Measurements from ENCODE around the gene ZMAT5.
"Not testable (repeated sequence)": the region's sequence is repeated elsewhere in the genome, so short reads cannot be mapped to it uniquely, and the experiment has no call there.

ZMAT5 gene

DNA sequence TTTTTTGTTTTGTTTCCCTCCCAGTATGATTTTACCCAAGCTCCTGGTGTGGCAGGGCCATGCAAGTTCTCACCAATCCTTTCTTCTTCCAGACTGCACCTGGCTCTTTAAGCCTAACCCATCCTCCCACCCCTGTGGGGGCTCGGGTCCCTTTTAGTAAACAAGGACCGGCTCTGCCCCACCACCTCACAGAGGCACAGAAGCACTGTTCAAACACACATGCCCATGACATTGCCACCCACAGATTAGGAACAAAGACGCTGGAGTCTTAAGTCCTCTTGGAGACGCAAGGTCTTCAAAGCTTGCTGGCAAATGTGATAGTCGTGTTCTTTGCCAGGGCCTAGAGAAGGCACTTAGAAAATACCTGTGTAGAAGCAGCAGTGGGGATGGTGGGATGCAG, 19.2 kb upstream of the ZMAT5 start:
- no peak for DNase-seq

DNA sequence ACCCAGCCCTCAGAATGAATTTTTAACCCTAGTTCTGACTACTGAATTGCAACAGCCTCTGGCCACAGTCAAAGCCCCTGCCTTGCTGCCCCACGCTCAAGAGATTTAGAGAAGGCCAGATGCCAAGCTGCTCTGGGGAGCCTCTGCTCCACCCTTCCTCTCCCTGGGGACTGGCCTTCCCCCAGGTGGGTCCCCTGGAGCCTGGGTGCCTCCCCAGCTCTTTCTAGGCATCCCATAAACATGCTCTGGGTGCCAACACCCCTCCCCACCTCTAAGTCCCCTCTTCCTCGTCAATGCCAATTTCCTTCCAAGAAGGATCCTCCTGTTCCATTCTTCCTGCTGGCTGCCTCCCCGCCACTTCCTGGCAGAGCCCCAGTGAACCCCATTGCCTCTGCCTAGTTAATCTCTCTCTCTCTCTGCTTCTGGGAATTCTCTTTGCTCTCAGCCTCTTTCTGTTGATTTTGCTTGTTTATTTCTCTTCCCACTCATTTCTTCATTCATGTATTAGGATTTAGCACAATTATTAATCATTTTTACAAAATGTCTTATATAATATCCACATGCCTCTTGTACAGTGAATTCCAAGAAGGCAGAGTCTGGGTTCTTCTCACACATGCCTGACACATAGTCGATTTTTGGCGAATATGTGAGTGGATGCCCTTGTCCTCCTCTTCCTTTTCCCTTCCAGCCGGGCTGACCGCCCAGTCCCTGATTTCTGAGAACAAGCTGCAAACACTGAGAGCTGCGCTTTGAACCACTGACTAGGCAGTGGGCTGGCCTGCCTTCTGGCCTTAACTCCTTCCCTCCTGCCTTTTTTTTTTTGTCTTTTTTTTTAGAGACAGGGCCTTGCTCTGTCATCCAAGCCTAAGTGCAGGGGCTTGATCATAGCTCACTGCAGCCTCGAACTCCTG, 17.9 kb upstream of the ZMAT5 start:
- no peak for DNase-seq

DNA sequence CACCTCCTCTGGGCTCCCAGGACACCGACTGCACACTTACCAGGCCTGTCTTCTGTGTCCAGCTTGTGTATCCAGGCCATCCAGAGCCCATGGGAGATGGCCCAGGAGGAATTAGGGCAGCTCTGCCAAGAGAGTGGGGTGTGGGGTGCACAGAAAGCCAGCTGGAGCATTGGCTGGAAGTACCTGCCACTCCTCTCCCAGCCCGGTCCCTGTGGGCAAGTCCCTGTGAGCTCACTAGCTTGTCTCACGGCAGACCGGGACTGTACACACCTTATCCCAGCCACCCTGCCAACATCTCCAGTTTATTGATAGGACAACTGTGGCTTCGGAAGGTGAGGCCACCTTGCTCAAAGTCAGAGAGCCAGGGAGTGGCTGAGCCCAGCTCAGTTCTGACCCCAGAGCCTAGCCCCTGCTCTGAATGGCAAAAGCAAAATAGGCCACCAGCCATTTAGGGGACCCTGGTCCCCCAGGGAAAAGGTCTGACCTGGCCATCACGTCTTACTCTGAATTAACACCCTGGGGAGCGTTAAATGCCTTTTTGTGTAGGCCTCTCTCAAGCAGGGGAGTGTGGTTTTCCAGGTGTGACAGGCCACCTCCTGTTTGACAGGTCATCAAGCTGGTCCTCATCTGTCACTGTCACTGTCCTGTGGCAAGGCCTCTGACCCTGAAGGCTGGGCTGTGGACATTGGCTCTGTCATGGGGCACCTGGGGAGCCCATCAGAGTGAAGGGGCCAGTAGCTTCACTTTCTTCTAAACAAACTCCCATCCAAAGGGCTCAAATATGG, 15.4 kb upstream of the ZMAT5 start:
- no peak for DNase-seq

DNA sequence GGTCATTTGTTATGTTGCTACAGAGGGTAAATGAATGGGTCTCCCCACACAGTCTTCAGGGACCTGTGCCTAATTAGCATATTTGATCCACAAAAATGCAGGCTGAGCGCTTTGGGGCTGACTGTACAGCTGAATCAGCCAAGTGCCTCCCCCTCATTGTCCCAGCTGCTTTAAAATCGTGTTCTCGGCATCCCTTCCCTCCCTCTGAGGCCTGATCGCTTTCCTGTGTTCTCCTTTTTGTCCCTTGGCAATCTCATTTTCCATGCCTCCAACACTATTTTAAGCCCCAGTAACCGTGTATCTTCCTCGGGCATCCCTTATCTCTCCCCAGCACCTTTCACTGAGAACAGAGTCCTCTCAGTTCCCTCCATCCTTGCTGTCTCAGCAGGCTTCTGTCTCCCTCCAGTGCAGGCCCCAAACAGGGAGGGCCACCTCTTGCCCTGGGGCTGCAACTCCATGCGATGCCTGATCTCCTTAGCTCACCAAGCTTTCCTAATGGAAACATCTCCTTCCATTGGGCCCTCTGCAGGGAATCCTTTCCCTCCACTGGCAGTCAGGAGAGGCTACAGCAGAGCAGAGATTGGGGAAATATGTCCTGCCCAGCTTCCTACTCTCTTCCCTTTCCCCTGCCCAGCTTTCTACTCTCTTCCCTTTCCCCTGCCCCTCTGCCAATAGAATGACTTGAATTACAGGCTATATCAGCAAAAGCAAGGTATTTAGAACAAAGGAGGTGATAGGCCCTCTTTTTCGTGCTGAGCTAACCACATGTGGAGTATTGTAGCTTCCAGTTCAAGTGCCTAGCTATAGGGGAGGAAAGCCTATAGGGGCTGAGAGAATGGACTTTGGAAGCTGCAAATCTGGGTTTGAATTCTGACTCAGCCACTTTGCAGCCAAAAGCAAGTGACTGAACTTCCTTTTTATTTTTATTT, 14.2 kb upstream of the ZMAT5 start:
- DNase-seq, result peak; percentile 11 to 50 (median 44)

DNA sequence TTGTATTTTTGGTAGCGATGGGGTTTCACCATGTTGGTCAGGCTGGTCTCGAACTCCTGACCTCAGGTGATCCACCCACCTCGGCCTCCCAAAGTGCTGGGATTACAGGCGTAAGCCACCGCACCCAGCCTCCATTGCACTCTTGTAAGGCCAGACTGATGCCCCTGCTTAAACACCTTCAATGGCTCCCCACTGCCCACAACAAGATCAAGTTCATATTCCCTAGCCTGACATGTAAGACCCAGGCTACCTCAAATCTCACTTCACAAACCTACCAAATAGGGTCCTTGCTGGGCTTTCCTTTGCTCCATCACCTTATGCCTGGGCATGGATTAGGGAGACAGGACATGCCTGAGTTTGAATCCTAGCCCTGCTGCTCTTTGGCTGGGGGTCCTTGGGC, 13.4 kb upstream of the ZMAT5 start:
- no peak for DNase-seq

DNA sequence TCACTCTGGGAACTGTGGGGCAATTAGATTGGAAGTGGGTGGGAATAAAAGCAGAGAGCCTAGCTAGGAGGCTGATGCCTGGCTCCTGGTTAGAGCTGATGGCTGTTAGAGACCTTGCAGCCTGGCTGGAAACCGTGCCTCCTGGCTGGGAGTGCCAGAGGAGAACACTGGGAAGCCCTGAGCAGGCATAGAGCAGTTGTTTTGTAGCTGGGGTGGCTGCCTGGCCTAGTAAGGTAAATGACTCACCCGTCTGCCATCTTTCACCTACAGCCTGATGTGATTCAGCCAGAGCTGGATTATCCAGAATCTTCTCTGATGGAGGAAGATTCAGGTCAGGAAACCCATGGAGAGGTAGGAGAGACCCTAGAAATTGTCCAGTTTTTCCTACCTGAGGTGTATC, 6.4 kb upstream of the ZMAT5 start:
- no peak for DNase-seq

DNA sequence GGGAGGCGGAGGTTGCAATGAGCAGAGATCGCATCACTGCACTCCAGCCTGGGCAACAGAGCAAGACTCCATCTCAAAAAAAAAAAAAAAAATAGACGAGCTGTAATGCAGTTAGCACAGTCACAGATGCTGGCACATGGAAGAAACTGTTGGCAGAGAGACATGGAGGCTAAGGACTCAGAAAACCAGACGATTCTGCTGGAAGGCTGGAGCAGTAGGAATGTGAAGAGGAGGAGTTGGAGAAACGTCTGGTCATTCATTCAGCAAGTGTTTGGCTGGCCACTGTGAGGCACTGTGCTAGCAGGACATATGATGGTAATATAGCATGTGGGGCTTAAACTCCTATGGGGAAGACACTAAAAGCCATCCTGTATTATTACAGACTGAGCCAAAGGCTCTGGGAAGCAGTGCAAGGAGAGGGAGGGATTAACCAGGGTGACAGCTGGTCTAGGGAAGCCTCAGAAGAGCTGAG, 5.4 kb upstream of the ZMAT5 start:
- DNase-seq, result peak in 3 of 4 experiments; percentile 42 to 54 (median 48)

DNA sequence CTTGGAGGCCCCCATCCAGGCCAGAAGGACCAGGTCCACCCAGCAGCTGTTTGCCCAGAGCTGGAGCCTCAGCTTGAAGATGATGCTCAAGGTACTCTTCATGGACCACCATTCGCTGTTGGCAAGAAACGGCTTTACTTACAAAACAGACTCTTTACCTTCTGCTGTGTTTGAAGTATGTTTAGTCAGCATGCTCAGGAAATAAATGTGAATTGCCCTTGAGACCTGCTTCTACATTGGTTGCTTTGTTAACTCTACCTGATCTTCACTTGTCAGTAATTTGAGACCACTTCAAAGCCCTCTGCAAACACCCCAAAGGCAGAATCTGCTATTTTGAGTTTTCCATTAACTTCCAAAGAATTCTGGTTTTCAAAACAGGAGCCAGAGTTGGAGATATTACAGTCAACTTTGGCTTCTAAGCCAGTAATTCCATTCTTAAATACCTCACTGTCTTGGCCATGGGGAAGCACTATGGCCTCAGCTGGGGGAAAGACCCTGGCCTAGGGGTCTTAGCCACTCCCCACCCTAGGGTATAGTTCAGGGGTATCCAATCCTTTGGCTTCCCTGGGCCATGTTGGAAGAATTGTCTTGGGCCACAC, 3.0 kb upstream of the ZMAT5 start:
- DNase-seq, result no peak

DNA sequence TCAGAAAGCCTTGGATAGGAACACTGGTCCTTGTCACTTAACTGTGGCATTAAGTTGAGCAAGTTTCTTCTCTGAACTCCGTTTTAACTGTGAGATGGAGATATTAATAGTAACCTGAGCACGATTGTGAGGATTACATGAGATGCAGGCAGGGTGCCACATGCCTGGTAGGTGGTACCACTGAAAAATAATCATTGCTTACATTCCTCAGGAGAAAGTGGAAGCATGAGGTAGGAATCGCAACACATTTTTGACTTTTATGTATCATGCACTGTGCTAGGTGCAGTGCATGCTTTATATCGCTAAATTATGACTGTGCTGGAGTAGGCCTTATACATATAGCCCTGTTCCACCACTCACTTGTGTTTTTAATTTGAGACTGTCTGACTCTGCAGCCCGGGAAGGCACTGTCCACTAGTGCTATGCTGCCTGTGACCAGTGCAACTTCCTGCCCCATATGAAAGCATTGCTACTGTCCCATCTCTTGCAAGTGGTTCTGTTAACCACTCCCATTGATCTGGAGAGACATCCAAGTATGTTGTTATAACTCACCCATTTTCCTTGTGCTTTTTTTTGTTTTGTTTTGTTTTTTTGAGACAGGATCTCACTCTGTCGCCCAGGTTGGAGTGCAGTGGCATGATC, 1.4 kb upstream of the ZMAT5 start:
- DNase-seq, result peak in 3 of 4 experiments; percentile 25 to 30 (median 27)

DNA sequence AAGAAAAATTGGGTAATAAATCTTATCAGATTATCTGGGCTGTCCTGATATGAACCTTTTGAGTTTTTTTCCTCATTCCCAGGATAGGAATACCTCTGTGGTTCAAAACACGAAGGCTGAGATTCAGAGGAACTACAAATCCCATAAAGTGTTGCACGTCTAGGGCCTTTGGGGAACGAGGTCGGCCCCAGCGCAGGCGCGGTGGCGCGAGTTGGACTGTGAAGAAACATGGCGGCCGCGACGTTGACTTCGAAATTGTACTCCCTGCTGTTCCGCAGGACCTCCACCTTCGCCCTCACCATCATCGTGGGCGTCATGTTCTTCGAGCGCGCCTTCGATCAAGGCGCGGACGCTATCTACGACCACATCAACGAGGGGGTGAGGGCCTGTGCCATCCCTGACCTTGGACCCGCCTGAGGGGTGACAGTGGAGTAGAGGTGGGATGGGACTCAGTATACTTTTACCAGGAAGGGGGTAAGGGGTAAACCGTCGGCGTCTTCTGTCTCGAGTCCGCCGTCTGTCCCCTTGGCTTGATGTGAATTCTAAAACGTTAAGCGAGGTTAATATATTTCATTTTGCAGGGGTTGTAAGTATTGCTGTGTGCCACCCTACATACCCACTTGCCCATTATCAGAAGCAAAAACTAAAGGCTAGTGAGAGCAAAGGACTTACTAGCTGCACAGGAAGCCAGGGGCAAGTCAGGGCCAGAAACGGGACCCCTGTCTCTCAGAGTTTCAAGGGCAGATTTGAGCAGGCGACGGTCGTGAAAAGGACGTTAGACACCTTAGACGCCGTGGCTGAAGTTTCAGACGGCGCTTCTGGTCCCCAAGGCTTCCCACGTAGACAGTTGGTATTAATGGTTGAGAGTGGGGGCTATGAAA, 604 bp upstream of the ZMAT5 start, which contains the start of gene UQCR10:
TSS of gene UQCR10 (plus strand) at position 199 of the 881 bp plus-strand sequence. CDS start at position 229, 30 bp downstream.
- DNase-seq, result peak; percentile 95 to 97 (median 96)

DNA sequence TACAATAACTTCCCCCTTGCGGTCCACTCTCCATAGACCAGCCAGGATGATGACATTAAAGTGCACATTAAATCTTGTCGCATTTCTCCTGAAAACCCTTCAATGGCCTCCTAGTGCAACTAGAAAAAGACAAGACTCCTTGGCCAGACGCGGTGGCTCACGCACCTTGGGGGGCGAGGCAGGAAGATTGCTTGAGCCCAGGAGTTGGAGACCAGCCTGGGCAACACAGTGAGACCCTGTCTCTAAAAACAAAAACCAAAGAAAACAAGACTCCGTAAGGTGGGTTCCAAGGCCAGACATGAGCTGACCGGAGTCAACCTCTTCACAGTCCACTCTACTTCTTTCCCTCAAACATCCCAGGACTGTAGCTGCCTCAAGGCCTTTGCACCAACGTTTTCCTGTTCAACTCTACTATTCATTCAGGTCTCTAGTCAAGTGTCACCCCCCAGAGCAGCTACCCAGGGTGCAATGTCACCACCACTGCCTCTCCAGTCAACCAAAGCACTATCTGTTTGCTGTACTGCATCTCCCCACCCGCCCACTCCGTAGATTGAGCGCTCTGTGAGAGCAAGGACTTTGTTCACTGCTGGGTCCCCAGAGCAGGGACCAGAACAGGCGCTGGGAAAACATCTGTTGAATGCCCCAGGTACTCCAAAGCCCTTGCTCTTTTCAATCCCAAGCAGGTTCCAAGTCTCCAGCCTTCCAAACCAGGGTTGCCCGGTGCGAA, 739 bp downstream of the ZMAT5 start:
- DNase-seq, result peak in 2 of 4 experiments; percentile 7 to 31

DNA sequence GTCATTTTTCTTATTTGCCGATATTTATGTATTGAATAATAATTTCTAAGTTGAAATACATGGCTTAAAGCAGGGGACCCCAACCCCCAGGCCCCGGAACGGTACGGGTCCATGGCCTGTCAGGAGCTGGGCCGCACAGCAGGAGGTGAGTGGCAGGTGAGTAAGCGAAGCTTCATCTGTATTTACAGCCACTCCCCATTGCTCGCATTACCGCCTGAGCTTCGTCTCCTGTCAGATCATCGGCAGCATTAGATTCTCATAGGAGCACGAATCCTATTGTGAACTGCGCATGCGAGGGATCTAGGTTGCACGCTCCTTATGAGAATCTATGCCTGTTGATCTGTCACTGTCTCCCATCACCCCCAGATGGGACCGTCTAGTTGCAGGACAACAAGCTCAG, 4.5 kb downstream of the ZMAT5 start:
- no peak for DNase-seq

DNA sequence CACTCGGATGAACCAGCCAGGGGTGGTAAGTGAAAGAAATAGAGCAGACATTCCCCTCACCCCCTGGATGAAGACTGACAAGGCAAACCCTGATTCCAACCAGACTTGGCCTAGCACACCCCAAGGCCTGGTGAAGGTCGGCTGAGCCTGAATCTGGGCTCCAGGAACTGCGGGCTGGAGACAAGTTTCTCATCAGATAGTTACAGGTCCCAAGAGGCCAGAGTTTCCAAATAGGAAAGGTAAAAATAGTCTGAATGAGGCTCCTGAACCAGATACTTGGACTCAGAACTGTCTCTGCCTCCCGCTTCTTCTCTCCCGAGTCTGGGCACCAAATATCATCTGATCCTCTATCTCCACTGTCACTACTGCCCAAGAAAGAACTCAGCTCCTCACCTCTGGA, 7.8 kb downstream of the ZMAT5 start:
- no peak for DNase-seq

DNA sequence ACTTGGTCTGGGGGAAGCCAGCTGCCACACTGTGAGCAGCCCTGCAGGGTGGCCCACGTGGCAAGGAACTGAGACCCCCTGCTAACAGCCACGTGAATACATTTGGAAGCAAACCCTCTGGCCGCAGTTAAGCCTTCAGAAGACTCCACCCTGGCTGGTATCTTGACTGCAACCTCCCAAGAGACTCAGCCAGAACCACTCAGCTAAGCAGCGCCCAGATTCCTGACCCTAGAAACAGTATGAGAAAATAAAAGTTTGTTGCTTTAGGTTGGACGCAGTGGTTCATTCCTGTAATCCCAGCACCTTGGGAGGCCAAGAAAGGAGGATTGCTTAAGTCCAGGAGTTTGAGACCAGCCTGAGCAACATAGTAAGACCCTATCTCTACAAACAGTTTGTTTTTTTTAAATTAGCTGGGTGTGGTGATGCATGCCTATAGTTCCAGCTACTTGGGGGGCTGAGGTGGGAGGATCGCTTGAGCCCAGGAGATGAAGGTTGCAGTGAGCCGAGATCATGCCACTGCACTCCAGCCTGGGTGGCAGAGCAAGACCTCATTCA, 8.7 kb downstream of the ZMAT5 start:
- no peak for DNase-seq

DNA sequence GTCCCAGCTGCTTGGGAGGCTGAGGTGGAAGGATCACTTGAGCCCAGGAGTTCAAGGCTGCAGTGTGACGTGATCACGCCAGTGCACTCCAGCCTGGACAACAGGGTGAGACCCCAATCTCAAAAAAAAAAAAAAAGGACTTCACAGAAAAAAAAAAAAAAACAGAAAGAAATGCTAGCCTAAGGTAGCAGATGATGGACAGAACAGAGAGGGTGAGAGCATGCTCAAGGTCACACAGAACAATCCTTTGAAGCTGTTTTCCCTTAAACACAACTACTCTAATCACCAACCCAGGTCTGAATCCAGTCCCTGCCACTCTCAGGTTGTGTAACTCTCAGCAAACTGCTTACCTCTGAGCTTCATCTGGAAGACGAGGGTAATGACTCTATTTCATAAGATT, 9.7 kb downstream of the ZMAT5 start:
- no peak for DNase-seq

DNA sequence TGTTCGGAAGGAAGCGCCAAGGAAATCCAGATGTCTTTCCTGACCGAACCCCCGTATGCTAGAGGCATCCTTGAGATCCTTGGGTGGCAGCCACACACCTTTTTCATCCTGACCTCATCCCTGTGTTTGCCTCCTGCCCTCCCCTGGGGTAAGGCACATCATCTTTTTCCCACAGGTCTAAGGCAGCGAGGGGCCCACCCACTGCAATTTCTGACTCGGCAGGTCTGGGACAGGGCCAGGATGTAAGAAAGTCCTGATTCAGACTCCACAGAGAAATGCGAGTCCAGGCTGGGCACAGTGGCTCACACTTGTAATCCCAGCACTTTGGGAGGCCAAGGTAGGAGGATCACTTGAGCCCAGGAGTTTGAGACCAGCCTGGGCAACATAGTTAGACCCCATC, 10.5 kb downstream of the ZMAT5 start:
- DNase-seq, result no peak

DNA sequence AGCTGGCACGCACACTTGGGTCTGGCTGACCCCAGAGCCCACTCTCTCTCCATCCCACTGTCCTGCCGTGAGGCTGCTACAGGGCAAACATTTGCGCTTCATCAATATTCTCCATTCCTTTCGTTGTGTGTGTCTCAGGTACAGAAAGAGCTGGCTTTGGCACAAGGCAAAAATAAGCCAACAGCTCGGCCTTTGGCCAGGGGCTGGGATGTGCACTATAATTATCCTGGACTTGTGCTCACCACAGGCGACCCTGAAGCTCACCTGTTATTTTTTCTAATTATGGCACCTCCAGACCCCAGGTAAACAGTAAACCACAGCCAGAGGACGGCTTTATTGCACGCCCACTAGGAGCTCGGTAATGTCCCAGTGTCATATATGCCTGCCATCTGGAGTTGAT, 10.9 kb downstream of the ZMAT5 start:
- DNase-seq, result no peak

DNA sequence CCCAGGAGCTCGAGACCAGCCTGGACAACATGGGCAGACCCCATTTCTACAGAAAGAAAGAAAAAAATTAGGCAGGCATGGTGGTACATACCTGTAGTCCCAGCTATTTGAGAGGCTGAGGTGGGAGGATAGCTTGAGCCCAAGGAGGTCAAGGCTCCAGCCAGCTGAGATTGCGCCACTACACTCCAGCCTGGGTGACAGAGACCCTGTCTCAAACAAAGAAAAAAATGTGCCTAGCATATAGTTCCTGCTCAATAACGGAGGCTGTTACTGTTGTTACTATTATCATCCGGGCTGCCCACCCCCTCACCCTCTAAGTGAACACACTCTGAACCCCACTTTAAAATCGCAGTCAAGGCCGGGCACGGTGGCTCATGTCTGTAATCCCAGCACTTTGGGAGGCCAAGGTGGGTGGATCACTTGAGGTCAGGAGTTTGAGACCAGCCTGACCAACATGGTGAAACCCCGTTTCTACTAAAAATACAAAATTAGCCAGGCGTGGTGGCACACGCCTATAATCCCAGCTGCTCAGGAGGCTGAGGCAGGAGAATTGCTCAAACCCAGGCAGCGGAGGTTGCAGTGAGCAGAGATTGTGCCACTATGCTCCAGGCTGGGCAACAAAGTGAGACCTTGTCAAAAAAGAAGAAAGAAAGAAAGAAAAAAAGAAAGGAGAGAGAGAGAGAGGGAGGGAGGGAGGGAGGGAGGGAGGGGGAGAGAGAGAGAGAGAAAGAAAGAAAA, 12.0 kb downstream of the ZMAT5 start:
- not testable (repeated sequence) for DNase-seq

Data from suppressor macrophage (primary cell).